22Rv1 (cell line): ENCODE results near the gene DNM1.

ENCODE experiments used
- ZFX ChIP-seq: fragments of 450-650 bp; IDR thresholded peaks from 2 replicates; pipeline ENCODE4 v1.6.1; 2017; ENCODE audit warnings: antibody characterized with exemption, borderline replicate concordance
- TF ChIP-seq, protein P1 (sequence below): fragments of 450-650 bp; IDR thresholded peaks from 2 replicates; pipeline ENCODE4 v1.5.1; 2017; ENCODE audit warnings: mild to moderate bottlenecking

GRCh38 chr9:128164307-128164885 is 38.8 kb upstream of the DNM1 start:
- TF ChIP-seq, protein P1, sequence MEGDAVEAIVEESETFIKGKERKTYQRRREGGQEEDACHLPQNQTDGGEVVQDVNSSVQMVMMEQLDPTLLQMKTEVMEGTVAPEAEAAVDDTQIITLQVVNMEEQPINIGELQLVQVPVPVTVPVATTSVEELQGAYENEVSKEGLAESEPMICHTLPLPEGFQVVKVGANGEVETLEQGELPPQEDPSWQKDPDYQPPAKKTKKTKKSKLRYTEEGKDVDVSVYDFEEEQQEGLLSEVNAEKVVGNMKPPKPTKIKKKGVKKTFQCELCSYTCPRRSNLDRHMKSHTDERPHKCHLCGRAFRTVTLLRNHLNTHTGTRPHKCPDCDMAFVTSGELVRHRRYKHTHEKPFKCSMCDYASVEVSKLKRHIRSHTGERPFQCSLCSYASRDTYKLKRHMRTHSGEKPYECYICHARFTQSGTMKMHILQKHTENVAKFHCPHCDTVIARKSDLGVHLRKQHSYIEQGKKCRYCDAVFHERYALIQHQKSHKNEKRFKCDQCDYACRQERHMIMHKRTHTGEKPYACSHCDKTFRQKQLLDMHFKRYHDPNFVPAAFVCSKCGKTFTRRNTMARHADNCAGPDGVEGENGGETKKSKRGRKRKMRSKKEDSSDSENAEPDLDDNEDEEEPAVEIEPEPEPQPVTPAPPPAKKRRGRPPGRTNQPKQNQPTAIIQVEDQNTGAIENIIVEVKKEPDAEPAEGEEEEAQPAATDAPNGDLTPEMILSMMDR, result no peak
- no peak for TF ChIP-seq ZFX
